Activated T-helper 1 cell treated with anti-CD3 and anti-CD28 coated beads, Interleukin-12 subunit alpha, Interleukin-12 subunit beta, Interleukin-2, Interleukin-4 antibody, amounts not matched to agents 30 ng/mL and 10 ng/mL and 1 ng/mL, durations not matched to agents 14 hours and 24 hours and 36 hours (primary cell): ENCODE results near the gene SKP2. TPM values are rescaled to one million over a fixed set of nuclear protein-coding genes. Genes with fewer than 3 reads are reported as not detected.
A peak's percentile ranks its signal among the peaks of the same experiment; 100 is the strongest.

ENCODE experiments used
- DNase-seq: peaks from one replicate; pipeline ENCODE4 v3.0.0; 2021; ENCODE audit warnings: low spot score
- H3K27ac Mint-ChIP-seq: one replicate; pipeline ENCODE4 v1.8.0; 2021; ENCODE audit warnings: mild to moderate bottlenecking, mixed read lengths
- H3K27me3 Mint-ChIP-seq: one replicate; pipeline ENCODE4 v1.8.0; 2022; ENCODE audit warnings: mild to moderate bottlenecking, moderate library complexity, mixed read lengths; ENCODE audit not compliant: insufficient read depth
- H3K36me3 Mint-ChIP-seq: one replicate; pipeline ENCODE4 v1.8.0; 2021; ENCODE audit warnings: low read depth, mixed read lengths
- H3K4me1 Mint-ChIP-seq: one replicate; pipeline ENCODE4 v1.8.0; 2021; ENCODE audit warnings: low read depth, mixed read lengths
- H3K4me3 Mint-ChIP-seq: one replicate; pipeline ENCODE4 v1.8.0; 2021; ENCODE audit warnings: mild to moderate bottlenecking, moderate library complexity, mixed read lengths
- H3K9me3 Mint-ChIP-seq: one replicate; pipeline ENCODE4 v1.8.0; 2021; ENCODE audit warnings: mixed read lengths
- intact Hi-C: fragments of 100-400 bp; cut with micrococcal nuclease; formaldehyde crosslinking; loops from one replicate; pipeline ENCODE4 v1.15.1; 2024
- total RNA-seq: library from RNA; stranded (reverse); gene quantifications from 2 replicates; pipeline ENCODE4 v1.2.3, GENCODE V29; 2022

Gene SKP2
- total RNA-seq, 1 donor from 2014 or later: 61.2 TPM

DNA sequence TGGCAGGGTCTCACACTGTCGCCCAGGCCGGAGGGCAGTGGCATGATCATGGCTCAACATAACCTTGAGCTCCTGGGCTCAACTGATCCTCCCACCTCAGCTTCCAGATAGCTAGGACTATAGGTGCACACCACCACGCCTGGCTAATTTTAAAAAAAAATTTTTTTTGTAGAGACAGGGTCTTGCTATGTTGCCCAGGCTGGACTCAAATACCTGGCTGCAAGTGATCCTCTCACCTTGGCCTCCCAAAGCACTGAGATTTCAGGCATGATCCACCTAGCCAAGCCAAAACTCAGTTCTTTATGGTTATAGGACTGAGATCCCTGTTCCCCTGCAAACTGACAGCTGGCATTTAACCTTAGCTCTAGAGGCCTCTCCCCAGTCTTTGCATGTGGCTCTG, 5.5 kb upstream of the SKP2 start:
- Mint-ChIP-seq H3K36me3 (peaks cover 6% of the 10 kb centered on the region), H3K9me3 (no peaks in the 10 kb centered on the region), H3K4me3 (no peak overlapping the region), H3K4me1 (peaks cover 26% of the 10 kb centered on the region), H3K27me3 (no peaks in the 10 kb centered on the region), H3K27ac (no peak overlapping the region)
- intact Hi-C loops: no loop called here
- no peak for DNase-seq

DNA sequence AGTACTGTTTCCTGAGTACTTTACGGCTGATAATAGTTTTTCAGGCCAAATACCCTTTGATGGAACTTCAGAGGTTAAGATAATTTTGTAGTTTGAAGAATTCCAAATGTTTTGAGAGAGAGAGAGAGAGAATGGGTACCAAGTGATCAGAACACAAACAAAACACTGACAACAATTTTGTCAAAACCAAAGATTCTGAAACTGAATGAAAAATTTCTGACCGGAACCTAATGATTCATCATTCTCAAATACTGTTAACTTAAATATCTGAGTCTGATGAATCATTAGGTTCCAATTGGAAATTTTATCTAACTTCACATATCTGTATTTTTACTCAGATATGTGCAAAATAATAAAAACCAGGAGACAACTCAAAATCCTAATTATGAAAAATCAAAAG, 4.2 kb upstream of the SKP2 start:
- H3K36me3 Mint-ChIP-seq: peaks cover 8% of the 10 kb centered on the region
- H3K4me1 Mint-ChIP-seq: peaks cover 30% of the 10 kb centered on the region
- DNase-seq: no peak
- no peak overlapping the region for H3K4me3 Mint-ChIP-seq
- H3K27me3 Mint-ChIP-seq: no peaks in the 10 kb centered on the region
- intact Hi-C loops: no loop called here
- H3K9me3 Mint-ChIP-seq: no peaks in the 10 kb centered on the region
- H3K27ac Mint-ChIP-seq: no peak overlapping the region

DNA sequence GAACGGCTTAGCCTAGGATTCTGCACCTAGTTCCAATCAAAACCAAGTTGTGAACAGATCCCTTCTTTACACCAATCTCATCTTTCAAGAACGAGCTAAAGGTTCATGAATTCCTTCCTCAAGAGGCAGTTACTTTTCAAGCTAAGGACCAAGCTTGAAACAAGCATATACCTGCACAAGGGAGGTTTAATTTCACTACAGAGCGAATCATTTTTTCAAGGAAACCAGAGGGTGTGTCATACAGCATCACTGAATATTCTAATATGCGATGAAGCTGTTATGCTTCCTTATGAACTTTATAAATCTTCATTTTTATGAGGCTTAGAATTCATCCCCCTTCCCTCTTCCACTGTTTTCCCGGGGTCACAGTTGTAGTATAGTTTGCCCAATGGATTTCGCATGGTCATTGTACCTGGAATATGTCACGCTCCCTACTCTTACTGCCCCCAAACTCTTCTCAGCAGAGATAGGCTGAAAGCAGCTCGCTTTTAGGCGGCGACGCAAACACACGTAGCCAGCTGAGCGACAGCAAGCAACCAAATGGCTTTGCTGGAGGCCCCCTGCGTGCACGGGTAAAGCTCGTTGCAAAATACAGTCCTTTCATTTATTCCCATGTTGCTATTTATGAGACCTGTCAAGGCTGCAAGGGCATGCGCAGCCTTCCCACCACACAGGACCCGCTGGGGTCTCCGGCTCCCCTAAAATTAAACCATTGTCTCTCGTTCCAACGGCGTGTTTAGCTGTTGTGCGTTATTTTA, 1.1 kb upstream of the SKP2 start:
- peak; percentile 40 for DNase-seq
- peaks cover 51% of the 10 kb centered on the region for H3K4me1 Mint-ChIP-seq
- no peaks in the 10 kb centered on the region for H3K27me3 Mint-ChIP-seq
- H3K27ac Mint-ChIP-seq: peak overlapping the region; percentile 79
- peak overlapping the region; percentile 97 for H3K4me3 Mint-ChIP-seq
- H3K9me3 Mint-ChIP-seq: no peaks in the 10 kb centered on the region
- H3K36me3 Mint-ChIP-seq: peaks cover 27% of the 10 kb centered on the region
- intact Hi-C loops: loop anchor here (1.0 to 5.0 kb wide), 7 partner anchors 72 to 1571 kb away; partner anchors contain the start of genes DNAJC21, NIPBL and NUP155

DNA sequence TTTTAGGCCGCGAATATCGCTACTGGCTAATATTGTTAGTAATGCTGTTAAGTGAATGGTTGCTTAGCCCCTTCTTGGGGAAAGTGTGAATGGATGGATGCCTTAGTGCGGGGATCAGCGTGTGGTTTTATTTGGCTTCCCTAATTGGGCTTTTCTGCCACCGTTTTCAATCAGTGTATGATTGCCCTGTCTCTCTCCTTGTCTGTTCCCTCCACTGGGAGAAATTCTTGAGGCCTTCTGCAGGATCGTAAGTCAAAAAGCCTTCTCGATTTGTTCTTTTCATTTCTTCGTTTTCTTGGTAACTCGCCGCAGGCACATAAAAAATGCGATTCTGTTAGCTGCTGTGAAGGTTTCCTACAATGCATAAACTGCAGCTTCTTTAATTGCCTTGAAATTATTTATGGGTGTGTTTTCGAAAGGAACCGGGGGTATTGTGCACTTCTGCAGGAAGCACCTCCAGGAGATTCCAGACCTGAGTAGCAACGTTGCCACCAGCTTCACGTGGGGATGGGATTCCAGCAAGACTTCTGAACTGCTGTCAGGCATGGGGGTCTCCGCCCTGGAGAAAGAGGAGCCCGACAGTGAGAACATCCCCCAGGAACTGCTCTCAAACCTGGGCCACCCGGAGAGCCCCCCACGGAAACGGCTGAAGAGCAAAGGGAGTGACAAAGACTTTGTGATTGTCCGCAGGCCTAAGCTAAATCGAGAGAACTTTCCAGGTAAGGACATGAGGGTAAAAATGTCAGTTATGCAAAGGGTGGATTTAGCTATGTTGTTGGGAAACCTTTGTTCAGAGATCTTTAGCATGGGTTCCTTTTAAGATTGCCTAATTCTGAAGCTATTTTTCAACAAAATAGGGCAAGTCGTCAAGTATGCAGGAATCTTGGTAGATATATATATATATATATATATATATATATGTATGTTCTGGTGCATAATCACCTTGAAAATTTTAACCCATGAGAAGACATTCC, 700 bp downstream of the SKP2 start:
- peak overlapping the region; percentile 97 for H3K4me3 Mint-ChIP-seq
- H3K27ac Mint-ChIP-seq: peak overlapping the region; percentile 79
- no peaks in the 10 kb centered on the region for H3K27me3 Mint-ChIP-seq
- H3K36me3 Mint-ChIP-seq: peaks cover 37% of the 10 kb centered on the region
- peaks cover 55% of the 10 kb centered on the region for H3K4me1 Mint-ChIP-seq
- DNase-seq: no peak
- intact Hi-C loops: loop anchor here (5.0 kb wide), 3 partner anchors 725 to 1570 kb away; partner anchors contain the start of genes NIPBL and NUP155
- no peaks in the 10 kb centered on the region for H3K9me3 Mint-ChIP-seq

DNA sequence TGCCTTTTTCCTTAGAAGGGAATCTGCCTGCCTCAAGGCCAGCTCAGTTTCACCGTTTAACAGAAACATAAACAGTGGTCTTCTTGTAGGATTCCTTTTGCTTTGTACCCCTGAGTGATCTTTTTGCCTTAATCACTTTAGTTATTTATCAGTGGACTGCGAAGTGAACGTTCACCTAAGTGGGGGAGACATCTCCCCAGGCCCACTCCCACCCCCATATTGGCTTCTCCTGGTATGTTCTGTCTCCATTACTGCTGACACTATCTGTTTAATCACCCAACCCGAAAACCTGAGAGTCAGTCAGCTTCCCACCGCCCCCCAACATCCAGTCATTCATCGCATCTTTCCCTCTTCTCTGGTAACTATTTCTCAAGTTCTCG, 1.4 kb downstream of the SKP2 start:
- H3K27me3 Mint-ChIP-seq: no peaks in the 10 kb centered on the region
- intact Hi-C loops: loop anchor here (5.0 kb wide), 3 partner anchors 724 to 1569 kb away; partner anchors contain the start of genes NIPBL and NUP155
- H3K4me1 Mint-ChIP-seq: peaks cover 55% of the 10 kb centered on the region
- no peak overlapping the region for H3K27ac Mint-ChIP-seq
- peaks cover 38% of the 10 kb centered on the region for H3K36me3 Mint-ChIP-seq
- DNase-seq: no peak
- H3K9me3 Mint-ChIP-seq: no peaks in the 10 kb centered on the region
- H3K4me3 Mint-ChIP-seq: peak overlapping the region; percentile 69

DNA sequence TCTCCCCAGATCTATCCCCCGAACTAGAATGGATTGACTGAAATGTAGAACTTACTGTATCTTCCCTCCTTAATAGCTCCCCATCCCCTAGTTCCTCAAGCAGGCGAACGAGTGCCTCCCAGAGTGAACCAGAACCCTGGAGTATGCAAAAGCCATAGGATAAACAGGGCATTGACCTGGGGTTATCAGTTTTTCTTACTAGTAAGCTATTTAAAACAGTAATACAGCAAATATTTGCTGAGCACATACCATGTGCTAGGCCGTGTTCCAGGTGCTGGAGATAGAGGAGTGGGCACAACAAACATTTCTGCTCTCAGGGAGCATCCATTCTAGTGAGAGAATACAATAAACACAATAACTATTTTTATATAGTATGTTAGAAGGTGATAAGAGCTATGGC, 1.8 kb downstream of the SKP2 start:
- H3K36me3 Mint-ChIP-seq: peaks cover 42% of the 10 kb centered on the region
- peaks cover 56% of the 10 kb centered on the region for H3K4me1 Mint-ChIP-seq
- H3K27ac Mint-ChIP-seq: no peak overlapping the region
- no peaks in the 10 kb centered on the region for H3K9me3 Mint-ChIP-seq
- intact Hi-C loops: loop anchor here (5.0 kb wide), 3 partner anchors 724 to 1569 kb away; partner anchors contain the start of genes NIPBL and NUP155
- peak overlapping the region; percentile 69 for H3K4me3 Mint-ChIP-seq
- no peaks in the 10 kb centered on the region for H3K27me3 Mint-ChIP-seq
- DNase-seq: no peak

DNA sequence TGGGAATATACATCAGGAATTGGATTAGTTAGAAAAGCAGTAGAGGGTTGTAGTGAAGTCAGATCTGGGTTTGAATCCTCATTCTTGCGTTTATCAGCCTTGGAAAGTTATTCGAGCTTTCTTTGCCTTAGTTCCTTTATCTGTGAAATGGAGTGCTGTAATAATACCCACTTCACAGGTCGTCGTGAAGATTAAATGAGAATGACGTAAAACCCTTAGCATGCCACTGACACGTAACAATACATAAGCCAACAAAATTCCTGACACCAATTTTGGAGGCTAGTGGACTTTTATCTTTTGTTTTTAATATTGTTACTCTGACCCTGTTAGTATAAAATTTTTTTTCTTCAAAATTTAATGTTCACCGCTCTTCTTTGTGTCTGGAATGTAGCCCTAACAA, 3.4 kb downstream of the SKP2 start:
- H3K9me3 Mint-ChIP-seq: no peaks in the 10 kb centered on the region
- no peaks in the 10 kb centered on the region for H3K27me3 Mint-ChIP-seq
- peak overlapping the region; percentile 20 for H3K27ac Mint-ChIP-seq
- H3K4me3 Mint-ChIP-seq: no peak overlapping the region
- intact Hi-C loops: no loop called here
- no peak for DNase-seq
- H3K4me1 Mint-ChIP-seq: peaks cover 56% of the 10 kb centered on the region
- H3K36me3 Mint-ChIP-seq: peaks cover 52% of the 10 kb centered on the region

DNA sequence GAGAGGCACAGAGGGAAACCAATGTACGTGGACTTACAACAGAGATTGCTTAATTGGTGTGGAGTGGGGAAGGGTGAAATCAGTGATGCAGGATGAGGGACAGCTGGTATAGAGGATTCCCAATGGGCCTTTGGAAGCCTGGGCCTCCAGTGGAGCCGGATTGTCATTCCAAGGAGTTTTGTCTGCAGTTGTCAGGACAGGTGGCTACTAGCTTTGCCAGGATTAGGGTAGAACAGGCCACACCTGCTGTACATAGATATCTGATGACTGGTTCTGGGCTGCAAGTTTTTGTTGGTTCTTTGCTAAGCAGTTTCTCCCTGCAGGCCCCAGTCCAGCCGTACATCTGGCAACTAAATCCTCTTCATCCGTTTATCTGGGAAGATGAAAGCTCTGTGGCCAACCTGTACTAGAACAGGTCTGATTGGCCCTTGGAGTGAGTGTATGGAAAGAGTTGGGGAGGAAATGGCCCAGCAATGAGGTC, 4.2 kb downstream of the SKP2 start:
- Mint-ChIP-seq H3K9me3 (no peaks in the 10 kb centered on the region), H3K27me3 (no peaks in the 10 kb centered on the region), H3K36me3 (peaks cover 51% of the 10 kb centered on the region), H3K27ac (peak overlapping the region; percentile 6), H3K4me1 (peaks cover 55% of the 10 kb centered on the region), H3K4me3 (no peak overlapping the region)
- DNase-seq: no peak
- intact Hi-C loops: no loop called here

DNA sequence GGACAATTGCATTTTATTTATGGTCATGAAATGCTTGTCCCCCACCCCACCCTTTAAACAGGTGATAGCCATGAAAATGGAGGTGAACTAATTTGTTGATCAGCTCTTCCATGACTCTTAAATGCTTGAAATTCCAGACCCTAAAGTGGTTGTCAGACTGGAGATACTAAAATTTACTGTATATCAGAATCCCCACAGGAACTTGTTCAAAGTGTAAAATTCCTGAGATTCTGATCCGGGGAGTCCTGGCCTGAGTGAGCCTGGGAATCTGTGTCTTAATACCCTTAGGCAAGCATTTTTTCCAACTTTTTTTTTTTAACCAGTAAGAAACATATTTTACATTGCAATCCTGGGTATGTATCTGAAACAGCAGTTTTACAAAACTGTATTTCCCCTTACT, 4.7 kb downstream of the SKP2 start:
- intact Hi-C loops: no loop called here
- Mint-ChIP-seq H3K4me3 (no peak overlapping the region), H3K4me1 (peaks cover 59% of the 10 kb centered on the region), H3K9me3 (no peaks in the 10 kb centered on the region), H3K27ac (no peak overlapping the region), H3K27me3 (no peaks in the 10 kb centered on the region), H3K36me3 (peaks cover 55% of the 10 kb centered on the region)
- DNase-seq: no peak

DNA sequence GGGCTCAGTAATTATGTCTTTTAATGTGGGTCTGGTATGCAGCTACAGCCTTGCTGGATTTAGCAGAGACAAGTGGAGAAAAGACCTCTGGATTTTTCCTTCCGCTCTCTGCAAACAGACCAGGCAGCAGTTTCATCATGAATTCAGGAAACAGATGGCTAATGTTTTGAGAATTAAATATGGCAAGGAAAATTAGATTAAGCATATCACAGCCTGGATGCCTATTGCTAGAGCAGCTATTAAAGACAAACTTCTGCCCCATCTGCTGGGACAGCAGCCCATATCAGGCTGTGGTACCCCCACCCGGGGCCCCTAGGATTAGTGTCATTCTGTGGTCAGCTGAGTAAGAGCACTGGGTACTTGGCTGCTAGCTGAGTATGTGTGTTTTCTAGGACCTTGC, 6.2 kb downstream of the SKP2 start:
- Mint-ChIP-seq H3K27ac (no peak overlapping the region), H3K9me3 (no peaks in the 10 kb centered on the region), H3K27me3 (no peaks in the 10 kb centered on the region), H3K4me3 (no peak overlapping the region), H3K36me3 (peaks cover 61% of the 10 kb centered on the region), H3K4me1 (peaks cover 66% of the 10 kb centered on the region)
- no peak for DNase-seq
- intact Hi-C loops: no loop called here

DNA sequence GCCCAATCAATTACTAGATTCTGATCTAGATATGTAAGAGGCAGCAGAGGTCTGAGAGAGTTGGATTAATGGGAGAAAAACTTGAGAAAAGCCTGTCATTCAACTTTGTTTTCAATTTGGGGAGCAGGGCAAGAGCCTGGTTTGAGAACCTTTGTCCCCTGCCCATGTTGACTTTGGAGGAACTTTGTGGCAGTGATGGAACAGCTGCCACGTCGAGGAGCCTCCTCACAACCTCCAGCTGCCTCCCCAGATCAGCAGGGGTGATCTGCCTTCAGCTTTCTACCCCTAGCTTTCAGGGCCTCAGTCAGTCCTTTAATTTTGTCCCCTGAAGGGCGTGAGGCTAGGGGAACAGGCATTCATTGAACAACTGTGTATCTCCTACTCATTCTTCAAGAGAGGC, 8.7 kb downstream of the SKP2 start:
- intact Hi-C loops: no loop called here
- no peak for DNase-seq
- Mint-ChIP-seq H3K27ac (no peak overlapping the region), H3K36me3 (peaks cover 53% of the 10 kb centered on the region), H3K27me3 (no peaks in the 10 kb centered on the region), H3K4me3 (no peak overlapping the region), H3K9me3 (no peaks in the 10 kb centered on the region), H3K4me1 (peaks cover 57% of the 10 kb centered on the region)

DNA sequence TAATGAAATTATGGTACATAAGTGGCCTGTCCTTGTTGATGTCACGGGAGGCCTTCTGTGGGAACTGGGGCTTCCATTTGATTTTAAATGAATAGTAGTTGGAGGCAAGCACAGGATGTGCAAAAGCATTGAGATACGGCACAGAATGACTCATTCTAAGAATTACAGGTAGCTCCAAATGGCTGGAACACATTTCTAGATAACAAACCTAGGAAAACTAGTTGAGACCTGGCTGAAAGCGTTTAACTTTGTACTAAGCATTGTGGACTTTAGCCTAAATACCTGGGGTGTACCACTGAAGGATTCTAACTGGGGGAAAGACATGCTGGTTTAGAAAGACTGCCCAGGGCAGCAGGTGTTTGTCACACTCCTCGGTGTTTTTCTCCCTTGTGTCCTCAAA, 9.4 kb downstream of the SKP2 start:
- H3K4me3 Mint-ChIP-seq: no peak overlapping the region
- no peak for DNase-seq
- H3K4me1 Mint-ChIP-seq: peaks cover 49% of the 10 kb centered on the region
- H3K9me3 Mint-ChIP-seq: no peaks in the 10 kb centered on the region
- H3K27ac Mint-ChIP-seq: no peak overlapping the region
- intact Hi-C loops: no loop called here
- H3K36me3 Mint-ChIP-seq: peaks cover 51% of the 10 kb centered on the region
- no peaks in the 10 kb centered on the region for H3K27me3 Mint-ChIP-seq
